DOHH2 (cell line): Measurements from ENCODE around the gene TXNIP.

Source experiments
- H3F3A ChIP-seq: fragments of 200-600 bp; sonication (generic), shearing (Covaris generic); 2 replicates; pipeline ENCODE4 v1.6.0; 2016; ENCODE audit warnings: antibody characterized with exemption, mild to moderate bottlenecking; ENCODE audit not compliant: control insufficient read depth, insufficient read depth
- H3K27ac ChIP-seq: fragments of 200-600 bp; sonication (generic); 2 replicates; pipeline ENCODE4 v1.5.1; 2014; ENCODE audit warnings: low read depth, mild to moderate bottlenecking, low read length, moderate library complexity
- H3K27me3 ChIP-seq: fragments of 200-600 bp; sonication (generic); 2 replicates; pipeline ENCODE4 v1.6.1; 2014; ENCODE audit warnings: mild to moderate bottlenecking, low read length, mixed read lengths; ENCODE audit not compliant: control insufficient read depth
- H3K36me3 ChIP-seq: fragments of 200-600 bp; sonication (generic); 2 replicates; pipeline ENCODE4 v1.6.1; 2014; ENCODE audit warnings: mild to moderate bottlenecking, low read length, moderate library complexity, mixed read lengths; ENCODE audit not compliant: control insufficient read depth
- H3K4me1 ChIP-seq: fragments of 200-600 bp; sonication (generic); 2 replicates; pipeline ENCODE4 v1.6.1; 2014; ENCODE audit warnings: mild to moderate bottlenecking, low read length, mixed read lengths; ENCODE audit not compliant: control insufficient read depth
- H3K4me2 ChIP-seq: fragments of 200-600 bp; sonication (generic); 2 replicates; pipeline ENCODE4 v1.6.0; 2014; ENCODE audit warnings: mild to moderate bottlenecking, low read length, moderate library complexity
- H3K4me3 ChIP-seq: fragments of 200-600 bp; sonication (generic); 2 replicates; pipeline ENCODE4 v1.5.1; 2014; ENCODE audit warnings: mild to moderate bottlenecking, low read length, mixed read lengths
- H3K79me2 ChIP-seq: fragments of 200-600 bp; sonication (generic); 2 replicates; pipeline ENCODE4 v1.6.1; 2014; ENCODE audit warnings: mild to moderate bottlenecking, low read length, mixed read lengths; ENCODE audit not compliant: control insufficient read depth
- H3K9me2 ChIP-seq: fragments of 200-600 bp; sonication (generic); replicated peaks from 2 replicates; pipeline ENCODE4 v1.6.1; 2014; ENCODE audit warnings: mild to moderate bottlenecking, low read length, mixed read lengths; ENCODE audit not compliant: control insufficient read depth
- H3K9me3 ChIP-seq: fragments of 200-600 bp; sonication (generic); 2 replicates; pipeline ENCODE4 v1.6.1; 2014; ENCODE audit warnings: antibody characterized with exemption, low read length, mixed read lengths; ENCODE audit not compliant: control insufficient read depth, insufficient read depth
- H4K20me1 ChIP-seq: fragments of 200-600 bp; sonication (generic); 2 replicates; pipeline ENCODE4 v1.6.0; 2014; ENCODE audit warnings: low read depth, mild to moderate bottlenecking, antibody characterized with exemption, low read length, moderate library complexity; ENCODE audit not compliant: control insufficient read depth, insufficient read depth
- EZH2phosphoT487 ChIP-seq: fragments of 200-600 bp; sonication (generic); IDR thresholded peaks from 2 replicates; pipeline ENCODE4 v1.6.1; 2017; ENCODE audit warnings: borderline replicate concordance, mild to moderate bottlenecking, antibody characterized with exemption, low read length, moderate library complexity, mixed read lengths
- TF ChIP-seq, protein P1 (sequence below): fragments of 200-600 bp; sonication (generic); IDR thresholded peaks from one replicate; pipeline ENCODE4 v1.5.1; 2014; ENCODE audit warnings: antibody characterized with exemption, mild to moderate bottlenecking, low read depth, low read length; ENCODE audit not compliant: poor library complexity, severe bottlenecking

TXNIP gene, protein sequence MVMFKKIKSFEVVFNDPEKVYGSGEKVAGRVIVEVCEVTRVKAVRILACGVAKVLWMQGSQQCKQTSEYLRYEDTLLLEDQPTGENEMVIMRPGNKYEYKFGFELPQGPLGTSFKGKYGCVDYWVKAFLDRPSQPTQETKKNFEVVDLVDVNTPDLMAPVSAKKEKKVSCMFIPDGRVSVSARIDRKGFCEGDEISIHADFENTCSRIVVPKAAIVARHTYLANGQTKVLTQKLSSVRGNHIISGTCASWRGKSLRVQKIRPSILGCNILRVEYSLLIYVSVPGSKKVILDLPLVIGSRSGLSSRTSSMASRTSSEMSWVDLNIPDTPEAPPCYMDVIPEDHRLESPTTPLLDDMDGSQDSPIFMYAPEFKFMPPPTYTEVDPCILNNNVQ

GRCh38 chr1:145996433-145997015, at the start of gene TXNIP:
Gene TXNIP, minus strand, starts transcription at chr1:145996579. Its CDS starts 313 bp downstream, at chr1:145996266.
- Histone ChIP-seq H3K4me2 (peak within 1 kb of the TSS; percentile 98), H3K9me3 (no peaks in the 10 kb centered on the region), H3K27ac (peak within 1 kb of the TSS; percentile 95), H3K27me3 (no peaks in the 10 kb centered on the region), H4K20me1 (peaks cover 22% of the 10 kb centered on the region), H3K9me2 (no peaks in the 10 kb centered on the region), H3K79me2 (peaks cover 32% of the 10 kb centered on the region), H3F3A (peaks cover 54% of the 10 kb centered on the region), H3K4me1 (peaks cover 63% of the 10 kb centered on the region), H3K4me3 (peak within 1 kb of the TSS; percentile 91), H3K36me3 (peaks cover 43% of the 10 kb centered on the region)
- TF ChIP-seq, protein P1, sequence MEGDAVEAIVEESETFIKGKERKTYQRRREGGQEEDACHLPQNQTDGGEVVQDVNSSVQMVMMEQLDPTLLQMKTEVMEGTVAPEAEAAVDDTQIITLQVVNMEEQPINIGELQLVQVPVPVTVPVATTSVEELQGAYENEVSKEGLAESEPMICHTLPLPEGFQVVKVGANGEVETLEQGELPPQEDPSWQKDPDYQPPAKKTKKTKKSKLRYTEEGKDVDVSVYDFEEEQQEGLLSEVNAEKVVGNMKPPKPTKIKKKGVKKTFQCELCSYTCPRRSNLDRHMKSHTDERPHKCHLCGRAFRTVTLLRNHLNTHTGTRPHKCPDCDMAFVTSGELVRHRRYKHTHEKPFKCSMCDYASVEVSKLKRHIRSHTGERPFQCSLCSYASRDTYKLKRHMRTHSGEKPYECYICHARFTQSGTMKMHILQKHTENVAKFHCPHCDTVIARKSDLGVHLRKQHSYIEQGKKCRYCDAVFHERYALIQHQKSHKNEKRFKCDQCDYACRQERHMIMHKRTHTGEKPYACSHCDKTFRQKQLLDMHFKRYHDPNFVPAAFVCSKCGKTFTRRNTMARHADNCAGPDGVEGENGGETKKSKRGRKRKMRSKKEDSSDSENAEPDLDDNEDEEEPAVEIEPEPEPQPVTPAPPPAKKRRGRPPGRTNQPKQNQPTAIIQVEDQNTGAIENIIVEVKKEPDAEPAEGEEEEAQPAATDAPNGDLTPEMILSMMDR: no peak
- TF ChIP-seq EZH2phosphoT487: no peak

- Histone ChIP-seq H3K27me3 (no peaks in the 10 kb centered on the region), H3K4me2 (peak overlapping the region; percentile 95), H3F3A (peaks cover 24% of the 10 kb centered on the region), H3K4me3 (peak overlapping the region; percentile 90), H3K9me3 (no peaks in the 10 kb centered on the region), H3K4me1 (peaks cover 27% of the 10 kb centered on the region), H3K79me2 (no peaks in the 10 kb centered on the region), H3K27ac (no peak overlapping the region), H3K9me2 (no peaks in the 10 kb centered on the region), H4K20me1 (no peaks in the 10 kb centered on the region), H3K36me3 (no peaks in the 10 kb centered on the region)
- TF ChIP-seq EZH2phosphoT487: no peak
- TF ChIP-seq, protein P1: no peak
Measured at GRCh38 chr1:146039844-146040194, 43.4 kb upstream of the TXNIP start.

DNA sequence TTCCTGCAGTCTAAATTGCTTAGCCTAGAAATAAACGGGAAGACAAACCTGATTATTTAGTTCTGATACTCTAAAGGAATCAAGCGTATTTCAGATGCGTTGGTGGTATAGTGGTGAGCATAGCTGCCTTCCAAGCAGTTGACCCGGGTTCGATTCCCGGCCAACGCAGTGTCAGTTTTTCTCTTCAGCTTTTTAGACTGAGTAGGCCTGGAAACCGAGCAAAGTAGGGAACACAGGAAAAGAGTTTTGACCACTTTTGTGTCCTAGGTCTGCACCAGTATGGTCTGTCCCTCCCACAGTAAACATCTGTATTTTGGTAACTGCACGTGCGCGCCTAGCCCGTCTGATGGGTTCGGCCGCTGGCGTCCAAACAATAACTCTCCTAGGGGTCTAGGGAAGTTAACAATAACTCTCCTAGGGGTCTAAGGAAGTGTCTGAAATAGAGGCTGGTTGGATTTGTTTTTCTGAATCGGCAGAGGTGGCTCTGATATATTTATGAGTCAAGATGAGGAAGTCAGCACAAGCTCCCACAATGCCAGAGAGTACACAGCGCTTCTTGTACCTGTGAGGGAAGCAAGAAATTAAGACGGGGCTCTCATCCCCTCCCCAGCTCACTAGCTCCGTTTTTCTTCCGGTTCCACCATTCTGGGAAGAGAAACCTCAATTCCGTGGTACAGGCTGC, 40.7 kb upstream of the TXNIP start:
- H3K27me3 ChIP-seq: no peaks in the 10 kb centered on the region
- H3K4me2 ChIP-seq: peak overlapping the region; percentile 95
- no peaks in the 10 kb centered on the region for H3K36me3 ChIP-seq
- H3K79me2 ChIP-seq: no peaks in the 10 kb centered on the region
- H3K4me3 ChIP-seq: peak overlapping the region; percentile 90
- H3F3A ChIP-seq: peaks cover 30% of the 10 kb centered on the region
- peaks cover 37% of the 10 kb centered on the region for H3K4me1 ChIP-seq
- TF ChIP-seq, protein P1: no peak
- no peak for TF ChIP-seq EZH2phosphoT487
- peak overlapping the region; percentile 87 for H3K27ac ChIP-seq
- H3K9me2 ChIP-seq: no peaks in the 10 kb centered on the region
- H4K20me1 ChIP-seq: no peaks in the 10 kb centered on the region
- H3K9me3 ChIP-seq: no peaks in the 10 kb centered on the region
